Measurements from ENCODE around the gene TMEM39A. TPM values are rescaled to one million over a fixed set of nuclear protein-coding genes. Genes with fewer than 3 reads are reported as not detected.

Gene TMEM39A
- total RNA-seq, 4 donors from 2014 or later = 14.3 to 26.5 (median 21.0) TPM

GRCh38 chr3:119437691-119438258, 25.6 kb downstream of the TMEM39A start:
- 84 to 89% methylated on average over 6 of the region's 6 CpGs for WGBS, 2 donors
- intact Hi-C loops (cut with DNase I) = no loop called here
- no peak for DNase-seq
- Histone ChIP-seq H3K4me1 (no peaks in the 10 kb centered on the region), H3K36me3 (peaks cover 8 to 98% (median 33%) of the 10 kb centered on the region in 3 donors), H3K9me3 (no peaks in the 10 kb centered on the region), H3K4me3 (no peak overlapping the region), H3K27ac (no peak overlapping the region), H3K27me3 (no peaks in the 10 kb centered on the region)
- TF ChIP-seq POLR2A (IDR thresholded peaks at IDR 0.05) = no peak

GRCh38 chr3:119436977-119437376, 26.4 kb downstream of the TMEM39A start:
- TF ChIP-seq POLR2A (IDR thresholded peaks at IDR 0.05) = no peak
- H3K27me3 ChIP-seq = no peaks in the 10 kb centered on the region

GRCh38 chr3:119434703-119435102, 28.7 kb downstream of the TMEM39A start:
- Histone ChIP-seq H3K27ac (no peak overlapping the region), H3K27me3 (no peaks in the 10 kb centered on the region), H3K9me3 (peaks cover 0 to 6% (median 6%) of the 10 kb centered on the region in 3 donors), H3K36me3 (peaks cover 8 to 100% (median 33%) of the 10 kb centered on the region in 3 donors), H3K4me1 (no peaks in the 10 kb centered on the region), H3K4me3 (no peak overlapping the region)
- no peak for TF ChIP-seq POLR2A (IDR thresholded peaks at IDR 0.05)
- TF ChIP-seq CTCF (IDR thresholded peaks at IDR 0.05) = no peak
- 92 to 100% methylated on average over 4 of the region's 4 CpGs for WGBS, 2 donors
- intact Hi-C loops (cut with DNase I) = no loop called here
- no peak for DNase-seq

More at GRCh38 chr3:119436977-119437376, 26.4 kb downstream of the TMEM39A start:
- Histone ChIP-seq H3K4me3 (no peak overlapping the region), H3K4me1 (no peaks in the 10 kb centered on the region), H3K27ac (no peak overlapping the region), H3K36me3 (peaks cover 8 to 98% (median 33%) of the 10 kb centered on the region in 3 donors), H3K9me3 (no peaks in the 10 kb centered on the region)
- WGBS, 2 donors = 86 to 93% methylated on average over 1 of the region's 1 CpG
- intact Hi-C loops (cut with DNase I) = no loop called here
- no peak for DNase-seq

- Histone ChIP-seq H3K9me3 (peaks cover 0 to 16% (median 11%) of the 10 kb centered on the region in 3 donors), H3K27me3 (no peaks in the 10 kb centered on the region), H3K36me3 (peaks cover 8 to 100% (median 33%) of the 10 kb centered on the region in 3 donors), H3K4me3 (no peak overlapping the region), H3K4me1 (no peaks in the 10 kb centered on the region), H3K27ac (no peak overlapping the region)
- intact Hi-C loops (cut with DNase I) = no loop called here
- DNase-seq = no peak
- WGBS, 2 donors = 83 to 89% methylated on average over 3 of the region's 3 CpGs
- no peak for TF ChIP-seq CTCF (IDR thresholded peaks at IDR 0.05)
- TF ChIP-seq POLR2A (IDR thresholded peaks at IDR 0.05) = no peak
These were observed 29.6 kb downstream of the TMEM39A start for GRCh38 chr3:119433613-119434325.

GRCh38 chr3:119428538-119428937, 34.9 kb downstream of the TMEM39A start:
- Histone ChIP-seq H3K4me3 (no peak overlapping the region), H3K4me1 (no peaks in the 10 kb centered on the region), H3K27ac (no peak overlapping the region), H3K36me3 (peaks cover 0 to 55% (median 0%) of the 10 kb centered on the region in 3 donors), H3K27me3 (no peaks in the 10 kb centered on the region), H3K9me3 (peaks cover 0 to 52% (median 39%) of the 10 kb centered on the region in 3 donors)
- 88 to 90% methylated on average over 1 of the region's 1 CpG for WGBS, 2 donors
- intact Hi-C loops (cut with DNase I) = no loop called here
- DNase-seq = no peak
- no peak for TF ChIP-seq CTCF (IDR thresholded peaks at IDR 0.05)
- no peak for TF ChIP-seq POLR2A (IDR thresholded peaks at IDR 0.05)

GRCh38 chr3:119427669-119428068, 35.7 kb downstream of the TMEM39A start:
- Histone ChIP-seq H3K4me3 (no peak overlapping the region), H3K9me3 (peaks cover 0 to 52% (median 39%) of the 10 kb centered on the region in 3 donors), H3K36me3 (peaks cover 0 to 47% (median 0%) of the 10 kb centered on the region in 3 donors), H3K27ac (no peak overlapping the region), H3K27me3 (no peaks in the 10 kb centered on the region), H3K4me1 (no peaks in the 10 kb centered on the region)
- intact Hi-C loops (cut with DNase I) = no loop called here
- DNase-seq = no peak
- 97 to 100% methylated on average over 1 of the region's 1 CpG for WGBS, 2 donors
- TF ChIP-seq POLR2A (IDR thresholded peaks at IDR 0.05) = no peak
- TF ChIP-seq CTCF (IDR thresholded peaks at IDR 0.05) = no peak

Measured in esophagus squamous epithelium (tissue), 5 donors.